BE2C (cell line): ENCODE data around the gene SPTLC3.

Source experiments
- DNase-seq: peaks from one replicate; pipeline ENCODE4 v3.0.0-alpha.2; 2020
- H3K27me3 ChIP-seq: fragments of 250-450 bp; sonication (Bioruptor Pico); 2 replicates; pipeline ENCODE4 v1.5.1; 2020; ENCODE audit warnings: mild to moderate bottlenecking
- H3K36me3 ChIP-seq: fragments of 250-450 bp; sonication (Bioruptor Pico); 2 replicates; pipeline ENCODE4 v1.5.1; 2020; ENCODE audit warnings: mild to moderate bottlenecking
- H3K4me1 ChIP-seq: fragments of 250-450 bp; sonication (Bioruptor Pico); 2 replicates; pipeline ENCODE4 v1.5.1; 2020
- H3K4me3 ChIP-seq: 2 replicates; pipeline ENCODE4 v1.5.1; 2011; ENCODE audit warnings: low read depth, low read length
- H3K9me3 ChIP-seq: fragments of 250-450 bp; sonication (Bioruptor Pico); 2 replicates; pipeline ENCODE4 v1.5.1; 2020
- CTCF ChIP-seq: IDR thresholded peaks from 2 replicates; pipeline ENCODE4 v1.5.1; 2012; ENCODE audit warnings: mild to moderate bottlenecking, low read depth, low read length

SPTLC3 gene

DNA sequence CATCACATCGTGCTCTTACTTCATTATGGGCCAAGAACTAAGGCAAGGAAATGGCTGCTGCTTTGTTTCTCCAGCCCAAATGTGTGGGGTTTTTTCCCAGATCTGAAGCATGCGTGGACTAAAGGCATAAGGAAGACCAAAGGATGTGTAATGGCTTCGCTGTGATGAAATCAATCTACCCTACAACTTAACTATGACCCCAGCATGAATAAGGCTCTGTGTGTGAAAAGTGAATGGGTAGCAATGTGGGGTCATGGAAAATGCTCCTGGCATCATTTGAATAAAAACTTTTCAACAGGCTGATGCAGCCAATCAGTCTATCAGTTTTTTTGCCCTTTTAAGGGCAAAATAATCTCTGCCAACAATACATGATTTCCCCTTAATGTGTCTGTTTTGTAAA lies 162.0 kb downstream of the SPTLC3 start:
- Histone ChIP-seq H3K9me3 (no peaks in the 10 kb centered on the region), H3K4me1 (no peaks in the 10 kb centered on the region), H3K4me3 (no peak overlapping the region), H3K27me3 (no peaks in the 10 kb centered on the region), H3K36me3 (no peaks in the 10 kb centered on the region)
- no peak for DNase-seq
- no peak for TF ChIP-seq CTCF

DNA sequence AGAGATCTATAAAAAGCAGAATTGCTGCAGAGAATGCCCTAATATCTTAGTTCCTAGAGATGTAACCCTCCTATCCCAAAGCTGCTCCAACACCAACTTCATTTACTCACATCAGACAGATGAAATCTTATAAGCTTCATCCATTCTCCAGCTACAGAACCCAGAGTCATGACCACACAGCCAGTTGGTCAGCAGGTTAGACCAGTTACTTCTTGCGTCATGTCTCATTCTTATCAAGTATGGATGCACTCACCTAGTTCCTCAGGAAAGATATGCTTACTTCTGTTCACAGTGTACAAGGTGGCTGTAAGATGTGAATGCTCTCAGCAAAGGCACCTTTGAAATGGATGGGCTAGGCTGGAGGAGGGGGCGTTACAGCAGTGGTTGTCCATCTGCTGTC lies 164.4 kb downstream of the SPTLC3 start:
- Histone ChIP-seq H3K4me3 (no peak overlapping the region), H3K27me3 (no peaks in the 10 kb centered on the region), H3K4me1 (no peaks in the 10 kb centered on the region), H3K36me3 (no peaks in the 10 kb centered on the region), H3K9me3 (no peaks in the 10 kb centered on the region)
- no peak for DNase-seq
- TF ChIP-seq CTCF: no peak

GRCh38 chr20:13174402-13174801 lies 165.6 kb downstream of the SPTLC3 start:
- H3K4me1 ChIP-seq: no peaks in the 10 kb centered on the region
- DNase-seq: no peak
- no peak overlapping the region for H3K4me3 ChIP-seq
- H3K9me3 ChIP-seq: no peaks in the 10 kb centered on the region
- TF ChIP-seq CTCF: no peak
- no peaks in the 10 kb centered on the region for H3K36me3 ChIP-seq
- no peaks in the 10 kb centered on the region for H3K27me3 ChIP-seq

GRCh38 chr20:13180986-13181889 lies 172.5 kb downstream of the SPTLC3 start:
- Histone ChIP-seq H3K4me3 (no peak overlapping the region), H3K4me1 (no peaks in the 10 kb centered on the region), H3K36me3 (no peaks in the 10 kb centered on the region), H3K9me3 (no peaks in the 10 kb centered on the region), H3K27me3 (no peaks in the 10 kb centered on the region)
- no peak for TF ChIP-seq CTCF
- no peak for DNase-seq

DNA sequence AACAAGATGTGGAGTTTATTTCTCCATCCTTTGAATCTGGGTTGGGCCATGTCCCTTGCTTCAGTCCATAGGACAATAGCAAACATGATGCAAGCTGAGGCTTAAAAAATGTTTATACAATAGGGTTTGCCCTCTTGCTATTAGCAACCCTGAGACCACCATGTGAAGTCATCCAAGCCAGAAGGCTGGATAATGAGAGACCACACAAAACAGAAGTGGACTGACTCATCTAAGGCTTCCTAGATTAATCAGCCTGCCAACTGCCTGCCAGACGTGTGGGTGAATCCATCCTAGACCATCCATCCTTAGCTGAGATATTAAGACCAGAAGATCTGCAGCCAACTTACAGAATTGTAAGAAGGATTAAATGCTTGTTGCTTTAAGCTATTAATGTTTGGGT lies 174.2 kb downstream of the SPTLC3 start:
- DNase-seq: no peak
- no peaks in the 10 kb centered on the region for H3K9me3 ChIP-seq
- H3K4me1 ChIP-seq: no peaks in the 10 kb centered on the region
- no peaks in the 10 kb centered on the region for H3K36me3 ChIP-seq
- no peak for TF ChIP-seq CTCF
- no peaks in the 10 kb centered on the region for H3K27me3 ChIP-seq
- no peak overlapping the region for H3K4me3 ChIP-seq

GRCh38 chr20:13186043-13186774 lies 177.4 kb downstream of the SPTLC3 start:
- DNase-seq: no peak
- Histone ChIP-seq H3K36me3 (no peaks in the 10 kb centered on the region), H3K9me3 (no peaks in the 10 kb centered on the region), H3K4me3 (no peak overlapping the region), H3K4me1 (no peaks in the 10 kb centered on the region), H3K27me3 (no peaks in the 10 kb centered on the region)
- no peak for TF ChIP-seq CTCF
